ENCODE measurements around the gene TRAF3.

The TRAF3 gene

DNA sequence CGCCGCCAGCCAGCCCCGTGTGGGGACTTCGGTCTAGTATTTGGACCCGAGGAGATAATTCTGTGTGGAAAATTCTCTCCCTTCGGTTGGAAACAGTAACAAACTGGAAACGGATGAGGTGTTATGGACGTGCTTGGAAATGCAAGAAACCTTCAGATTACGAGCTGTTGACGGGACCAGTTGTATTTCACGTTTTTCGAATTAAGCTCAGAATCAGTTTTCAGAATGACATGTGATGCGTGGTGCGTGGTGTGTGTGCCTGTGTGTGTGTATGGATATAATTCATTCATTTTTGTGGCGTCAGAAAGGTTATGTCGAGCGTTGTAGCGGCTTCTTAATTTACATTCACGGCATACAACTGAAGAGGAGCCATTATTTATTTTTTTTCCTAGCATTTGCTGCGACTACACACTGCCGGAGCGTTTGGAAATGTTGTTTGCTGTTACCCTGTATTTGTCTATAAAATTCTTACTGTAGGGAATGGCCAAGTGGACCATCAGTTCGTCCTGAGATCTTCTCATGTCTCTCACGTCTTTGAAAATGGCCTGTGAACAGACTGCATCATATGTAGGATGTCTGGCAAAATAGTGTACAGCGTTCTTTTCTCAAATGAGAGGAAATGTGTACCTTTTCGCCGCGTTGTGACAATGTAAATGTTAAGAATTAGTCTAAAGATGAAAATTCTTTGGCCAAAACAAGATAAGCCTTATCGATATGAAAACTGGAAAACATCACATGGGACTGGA lies 1.3 kb downstream of the TRAF3 start:
- no peak for FAIRE-seq

DNA sequence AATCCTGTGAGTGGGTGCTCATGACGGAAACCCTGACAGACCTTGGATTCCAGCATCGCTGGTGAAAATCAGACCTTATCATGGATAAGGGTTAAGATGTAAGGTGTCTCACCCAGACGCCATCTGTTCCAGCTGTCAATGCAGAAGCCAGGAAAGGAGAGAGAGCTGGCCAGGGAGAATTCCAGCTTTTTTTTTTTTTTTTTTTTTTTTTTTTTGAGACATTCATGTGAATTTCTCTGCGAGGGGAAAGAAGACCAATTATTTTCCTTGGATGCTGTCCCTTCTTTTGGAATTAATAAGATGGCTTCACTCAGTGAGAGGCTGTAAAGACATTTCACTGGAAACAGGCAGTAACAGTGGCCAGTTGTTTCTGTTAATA lies 1.8 kb downstream of the TRAF3 start:
- no peak for FAIRE-seq

DNA sequence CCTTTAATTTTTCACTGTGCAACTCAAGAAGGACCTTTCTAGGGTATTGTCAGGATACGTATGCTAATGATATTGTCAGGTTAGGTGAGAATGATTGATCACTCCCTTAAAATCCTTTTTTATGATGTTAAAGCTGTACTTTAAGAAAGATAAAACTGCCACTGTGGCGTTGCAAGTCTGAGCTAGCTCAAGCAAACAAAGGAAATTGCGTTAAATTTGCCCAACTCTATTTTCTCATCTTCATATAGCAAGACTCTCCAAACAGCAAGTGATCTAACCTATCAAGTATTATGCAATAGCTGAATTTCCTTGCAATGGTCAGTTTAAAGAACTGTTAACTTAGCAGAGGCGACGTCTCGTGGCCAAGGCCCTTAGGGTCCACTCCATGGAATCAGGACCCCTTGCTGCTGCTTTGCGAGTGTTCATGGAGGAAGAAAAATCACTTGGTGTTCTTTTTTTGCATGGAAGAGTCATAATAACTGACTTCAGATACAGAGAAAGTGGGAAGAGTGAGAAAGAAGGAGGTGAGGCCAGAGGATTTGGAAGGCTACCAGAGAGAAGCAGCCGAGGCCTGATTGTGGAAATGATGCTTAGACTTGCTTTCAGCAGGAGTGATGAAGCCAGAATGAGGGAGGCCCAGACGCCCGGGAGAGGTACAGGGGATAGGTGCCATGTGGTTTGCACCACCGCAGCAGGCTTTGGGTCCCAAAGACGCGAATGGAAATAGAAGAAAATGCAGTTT lies 2.5 kb downstream of the TRAF3 start:
- no peak for FAIRE-seq

DNA sequence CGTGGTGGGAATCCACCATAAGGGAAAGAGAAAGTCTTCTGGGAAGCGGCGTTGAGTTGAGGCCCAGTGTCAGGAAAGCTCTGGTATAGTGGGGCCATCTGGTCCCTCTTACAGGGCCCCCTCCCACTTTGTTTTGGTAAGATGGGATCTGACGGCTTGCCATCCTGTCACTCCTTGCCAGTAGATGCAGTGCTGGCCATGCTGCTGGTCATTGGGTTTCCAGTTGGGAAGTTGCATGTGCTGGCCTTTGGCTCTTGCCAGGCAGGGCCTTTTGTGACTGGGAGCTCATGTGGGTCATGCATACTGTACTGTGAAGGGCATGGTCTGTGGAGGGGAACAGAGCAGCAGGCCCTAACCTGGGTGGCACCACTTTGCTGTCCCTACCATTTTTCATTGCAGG lies 3.8 kb downstream of the TRAF3 start:
- FAIRE-seq, result no peak

DNA sequence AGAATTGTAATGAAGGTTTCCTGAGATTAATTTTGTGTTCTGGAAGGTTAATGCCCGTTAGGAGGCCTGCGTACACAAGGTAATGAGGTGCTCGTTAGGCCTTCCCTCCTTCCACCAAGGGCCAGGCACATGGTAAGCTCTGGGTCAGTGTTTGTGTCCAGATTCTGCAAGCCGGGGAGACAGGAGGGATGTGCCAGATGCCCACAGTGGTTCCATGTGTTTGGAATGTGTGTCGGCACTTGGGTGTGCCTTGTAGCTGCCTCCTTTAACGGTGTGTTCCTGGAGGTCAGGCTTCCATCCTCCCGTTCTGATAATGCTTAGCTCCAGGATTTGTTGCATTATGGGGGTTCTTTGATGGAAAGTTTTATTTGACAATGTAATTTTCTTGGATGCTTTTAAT lies 5.7 kb downstream of the TRAF3 start:
- FAIRE-seq, result no peak

DNA sequence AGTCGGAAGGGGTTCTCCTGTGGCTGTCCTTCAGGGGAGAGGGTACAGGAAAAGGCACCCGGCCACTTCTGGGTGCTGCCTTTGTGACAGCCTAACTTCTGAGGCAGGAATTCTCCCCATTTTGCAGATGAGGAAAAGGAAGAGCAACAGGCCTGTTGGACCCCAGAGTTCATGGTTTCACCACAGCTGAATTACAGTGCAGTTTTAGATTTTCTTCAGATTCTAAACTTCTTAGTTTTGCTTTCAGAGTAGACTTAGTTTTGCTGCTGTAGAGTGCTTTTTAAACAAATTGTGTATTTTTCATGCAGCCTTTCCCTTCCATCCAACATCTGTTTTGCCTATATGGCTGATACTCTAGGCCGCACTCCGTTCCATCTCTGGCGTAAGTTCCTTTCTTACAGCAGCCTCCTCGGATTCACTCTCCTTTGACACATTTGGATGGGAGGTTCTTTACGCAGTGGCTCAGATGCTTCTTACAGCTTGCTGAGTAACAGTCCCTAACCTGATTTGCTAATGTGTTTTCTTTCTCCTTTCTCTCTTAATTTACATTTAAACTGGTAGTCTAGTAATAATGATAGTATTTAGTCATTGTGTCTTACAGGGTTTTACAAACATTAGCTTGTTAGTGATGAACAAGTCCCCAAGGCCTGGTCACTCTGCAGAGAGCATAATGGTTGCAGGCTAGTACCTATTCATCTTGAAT lies 7.8 kb downstream of the TRAF3 start:
- FAIRE-seq, result no peak

DNA sequence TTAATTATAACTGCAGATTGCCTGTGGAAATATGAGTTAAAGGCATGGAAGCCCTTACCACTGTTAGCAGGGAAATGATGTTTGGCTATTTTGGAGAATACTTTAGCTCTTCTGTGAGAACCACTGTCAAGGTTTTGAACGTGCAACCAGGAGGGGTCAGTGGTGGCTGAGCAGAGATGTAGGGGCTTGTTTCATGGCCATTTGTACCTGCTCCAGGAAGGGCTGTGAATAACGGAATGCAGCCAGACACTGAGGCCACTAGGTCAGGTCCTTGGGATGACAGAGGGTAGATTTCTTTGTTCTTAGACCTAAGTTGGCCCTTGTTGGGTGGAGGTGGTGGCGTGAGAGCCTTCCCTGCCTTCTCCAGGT lies 8.3 kb downstream of the TRAF3 start:
- no peak for FAIRE-seq

DNA sequence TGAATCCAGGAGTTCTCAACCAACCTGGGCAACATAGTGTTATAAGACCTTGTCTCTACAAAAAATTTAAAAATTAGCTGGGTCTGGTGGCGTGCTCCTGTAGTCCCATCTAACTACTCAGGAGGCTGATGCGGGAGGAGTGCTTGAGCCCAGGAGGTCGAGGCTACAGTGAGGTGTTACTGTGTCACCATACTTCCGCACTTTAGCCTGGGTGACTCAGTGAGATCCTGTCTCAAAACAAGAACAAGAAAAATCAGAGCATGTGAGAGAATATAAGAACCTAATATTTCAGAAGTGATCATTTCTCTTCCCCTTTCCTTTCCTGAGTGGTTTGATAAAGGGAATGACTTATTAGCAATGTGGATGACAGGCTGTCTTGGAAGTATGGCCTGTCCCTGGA lies 9.5 kb downstream of the TRAF3 start:
- FAIRE-seq, result no peak

DNA sequence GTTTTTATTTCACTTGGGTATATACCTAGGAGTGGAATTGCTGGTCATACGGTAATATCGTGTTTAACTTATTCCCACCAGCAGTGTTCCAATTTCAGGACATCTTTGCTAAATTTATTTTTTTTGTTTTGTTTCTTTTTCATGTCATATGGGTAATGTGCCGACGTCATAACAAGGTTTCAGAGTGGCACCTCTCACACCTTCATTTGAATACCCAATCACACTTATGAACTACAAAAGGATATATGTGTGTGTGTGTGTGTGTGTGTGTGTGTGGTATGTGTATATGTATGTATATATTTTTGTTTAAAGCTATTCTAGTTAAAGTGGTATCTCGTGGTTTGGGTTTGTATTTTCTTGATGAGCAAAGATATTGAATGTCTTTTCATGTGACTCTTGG lies 12.1 kb downstream of the TRAF3 start:
- no peak for FAIRE-seq

DNA sequence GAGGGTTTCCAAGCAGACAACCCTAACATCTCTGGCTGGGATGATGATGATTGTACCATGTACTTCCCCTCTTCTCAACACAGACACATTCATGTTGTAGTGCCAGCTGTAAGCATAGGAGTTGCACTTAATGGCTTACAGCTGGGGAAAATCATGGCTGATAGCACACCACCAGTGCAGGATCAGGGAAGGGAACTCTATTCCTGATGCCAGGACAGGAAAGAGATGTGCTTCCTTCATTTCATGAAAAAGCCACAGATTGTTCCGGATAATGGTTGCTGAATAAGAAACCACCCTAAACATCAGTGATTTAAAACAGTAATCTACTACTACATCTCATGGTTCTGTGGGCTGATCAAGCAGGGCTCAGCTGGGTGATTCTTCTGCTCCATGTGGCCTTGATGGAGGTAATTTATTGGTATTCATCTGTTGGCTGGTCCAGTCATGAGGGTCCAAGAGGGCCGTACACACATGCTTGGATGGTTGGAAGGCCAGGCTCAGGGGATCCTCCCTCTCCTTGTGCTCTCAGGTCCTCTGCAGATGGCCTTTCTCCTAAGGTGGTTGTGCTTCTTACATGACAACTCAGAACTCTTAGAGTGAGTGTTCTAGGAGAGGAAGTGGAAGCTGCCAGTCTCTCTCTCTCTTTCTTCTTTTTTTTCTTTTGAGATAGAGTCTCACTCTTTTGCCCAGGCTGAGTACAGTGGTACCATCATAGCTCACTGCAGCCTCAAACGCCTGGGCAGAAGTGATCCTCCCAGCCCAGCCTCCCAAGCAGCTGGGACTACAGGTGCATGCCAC lies 16.5 kb downstream of the TRAF3 start:
- no peak for FAIRE-seq

DNA sequence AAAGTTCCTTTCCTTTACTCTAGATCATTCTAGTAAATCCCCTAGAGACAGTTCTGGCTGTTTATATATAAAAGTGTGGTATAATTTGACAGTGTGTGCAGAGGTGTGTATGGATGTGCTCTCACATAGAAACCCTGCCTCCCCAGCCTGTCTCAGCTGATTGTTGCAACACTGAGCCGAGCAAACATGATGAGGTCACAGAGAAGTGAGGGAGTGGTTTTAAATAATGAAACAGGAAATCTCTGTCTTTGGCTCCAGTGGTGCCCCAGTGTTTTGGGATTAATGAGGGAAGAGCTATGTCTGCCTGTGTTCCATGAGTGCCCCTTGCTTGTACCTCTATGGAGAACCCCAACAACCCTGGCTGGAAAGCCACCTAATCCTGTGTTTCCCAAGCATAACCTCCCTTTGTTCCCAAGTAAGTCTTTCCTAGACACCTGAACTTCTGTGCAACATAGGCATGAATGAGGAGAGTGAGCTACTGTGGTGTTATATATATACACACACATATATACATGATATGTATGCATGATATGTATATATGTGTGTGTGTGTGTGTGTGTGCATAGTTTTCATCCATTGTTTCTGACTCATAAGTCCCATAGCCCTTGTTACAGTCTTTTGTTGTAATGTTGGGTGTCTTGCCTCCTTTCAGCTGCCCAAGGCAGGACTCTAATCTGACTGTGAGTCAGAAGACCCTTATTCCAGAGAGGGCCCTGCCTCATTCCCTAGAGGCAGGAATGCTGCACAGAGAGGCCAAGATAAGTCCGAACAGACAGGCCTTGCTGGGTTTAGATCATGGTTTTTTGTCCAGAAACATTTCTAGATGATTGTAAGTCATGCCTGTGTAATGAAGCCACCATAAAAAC lies 18.0 kb downstream of the TRAF3 start:
- no peak for FAIRE-seq

DNA sequence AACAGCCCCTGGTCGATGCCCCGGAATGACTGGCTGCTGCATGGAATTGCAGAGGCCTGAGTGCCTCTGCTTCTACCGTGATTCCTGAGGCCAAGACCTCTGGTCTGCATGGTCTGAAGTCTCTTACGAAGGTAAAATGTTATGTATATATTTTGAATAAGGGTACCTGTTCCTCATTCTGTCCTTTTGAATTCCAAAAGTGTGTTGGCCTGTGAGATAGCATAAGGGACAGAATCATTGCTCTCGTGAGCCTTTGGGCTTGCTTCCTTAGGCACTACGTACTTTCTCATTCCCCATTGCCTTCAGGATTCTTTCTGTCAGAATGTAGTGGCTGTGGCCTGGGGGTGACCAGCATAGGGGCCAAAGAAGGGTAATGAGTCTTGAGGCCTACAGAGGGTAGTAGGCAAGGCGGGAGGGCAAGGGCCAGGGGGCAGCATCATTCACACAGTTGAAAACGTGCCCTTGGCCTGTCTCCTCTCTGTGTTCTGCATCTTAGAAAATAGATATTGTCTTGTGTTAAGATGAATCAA lies 19.5 kb downstream of the TRAF3 start:
- FAIRE-seq, result no peak

DNA sequence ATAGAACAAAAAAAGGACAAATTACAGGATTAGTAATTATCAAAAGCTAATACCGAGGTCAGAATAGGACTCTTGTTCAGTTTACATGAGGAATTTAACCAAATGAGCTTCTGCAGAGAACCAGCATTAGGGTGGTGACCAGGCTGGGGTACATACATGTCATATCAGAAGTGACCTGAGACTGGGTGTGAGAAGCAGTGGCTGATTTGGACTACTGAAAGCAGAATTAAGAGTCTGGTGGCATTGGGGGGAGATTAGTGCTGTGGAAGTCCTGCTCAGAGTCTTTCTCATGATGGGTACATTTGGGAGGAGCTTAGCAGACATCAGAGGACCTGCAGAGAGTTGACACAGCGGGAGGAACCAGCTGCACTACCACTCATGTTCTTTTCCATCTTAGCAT lies 21.7 kb downstream of the TRAF3 start:
- no peak for FAIRE-seq

DNA sequence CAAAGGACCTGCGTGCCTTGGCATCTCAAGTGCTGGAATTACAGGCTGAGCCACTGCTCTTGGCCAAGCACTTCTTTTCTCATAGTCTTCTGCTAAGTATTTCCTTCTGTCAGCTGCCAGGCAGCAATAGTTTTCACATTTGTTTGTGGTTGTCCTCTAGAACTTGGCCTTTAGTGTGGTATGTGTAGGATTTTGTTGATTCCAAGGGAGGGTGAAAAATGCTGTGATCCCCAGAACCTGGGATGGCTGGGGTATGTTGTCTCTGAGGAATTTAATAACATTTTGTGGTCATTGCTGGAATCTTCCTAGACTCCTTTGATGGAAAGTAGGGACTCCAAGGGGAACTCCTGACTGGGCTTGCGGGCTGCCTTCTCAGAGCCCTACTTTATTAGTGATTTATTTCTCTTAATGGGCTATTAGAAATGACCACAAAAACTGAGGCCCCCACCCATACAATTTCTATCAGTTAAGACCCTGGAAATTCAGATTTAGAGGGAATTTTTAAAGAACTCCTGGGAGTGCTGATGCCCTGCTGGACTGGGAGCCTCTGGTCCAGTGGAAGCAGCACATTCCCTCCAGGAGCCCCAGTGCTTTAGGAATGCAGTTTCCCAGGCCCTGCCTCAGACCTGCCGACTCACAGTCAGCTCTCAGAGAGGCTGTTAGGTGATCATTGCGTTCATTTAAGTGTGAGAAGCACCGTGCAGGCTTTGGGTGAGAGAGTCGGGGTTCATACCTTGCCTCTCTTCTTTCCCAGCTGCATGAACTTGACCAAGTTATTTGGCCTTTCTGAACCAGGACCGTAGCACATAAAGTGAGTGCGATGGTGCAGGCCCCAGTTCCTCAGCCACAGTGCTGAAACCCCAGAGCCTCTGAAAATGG lies 22.7 kb downstream of the TRAF3 start:
- FAIRE-seq, result no peak

DNA sequence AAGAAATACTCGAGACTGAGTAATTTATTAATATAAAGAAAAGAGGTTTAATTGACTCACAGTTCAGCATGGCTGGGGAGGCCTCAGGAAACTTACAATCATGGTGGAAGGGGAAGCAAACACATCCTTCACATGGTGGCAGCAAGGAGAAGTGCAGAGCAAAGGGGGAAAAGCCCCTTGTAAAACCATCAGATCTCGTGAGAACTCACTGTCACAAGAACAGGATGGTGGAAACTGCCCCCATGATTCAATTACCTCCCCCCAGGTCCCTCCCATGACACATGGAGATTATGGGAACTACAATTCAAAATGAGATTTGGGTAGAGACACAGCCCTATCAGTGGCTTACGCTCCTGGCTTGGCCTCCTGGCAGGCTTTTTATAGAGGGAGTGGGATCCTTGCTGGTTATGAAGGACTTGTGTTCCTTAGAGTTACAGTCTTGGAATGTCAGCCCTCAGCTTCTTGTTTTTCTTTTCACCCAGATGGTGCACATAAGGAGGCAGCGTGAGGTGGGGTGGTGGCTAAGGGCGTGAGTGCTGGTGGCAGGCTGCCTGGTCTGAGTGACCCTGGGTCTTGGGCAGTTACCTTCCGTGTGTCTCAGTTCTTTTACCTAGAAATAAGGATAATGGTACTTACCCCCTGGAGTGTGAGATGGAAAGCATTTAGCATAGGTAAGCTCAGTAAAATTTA lies 25.7 kb downstream of the TRAF3 start:
- FAIRE-seq, result no peak

DNA sequence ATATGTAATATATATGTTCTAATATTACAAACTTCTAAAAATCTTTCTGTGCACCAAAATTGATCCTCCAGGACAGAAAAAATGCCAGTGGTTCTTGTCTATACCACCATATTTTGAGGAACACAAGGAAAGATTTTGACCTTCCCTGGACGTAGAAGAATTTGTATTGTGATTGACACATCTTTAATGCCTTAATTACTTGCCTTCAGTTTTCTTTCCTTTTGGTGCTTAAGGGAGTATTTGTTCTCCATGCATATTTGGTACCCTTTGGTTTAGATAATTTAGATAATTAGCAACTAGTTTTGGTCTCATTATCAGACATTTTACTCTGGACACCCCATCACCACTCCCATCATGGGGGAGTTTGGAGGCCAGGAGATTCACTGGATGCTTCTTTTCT lies 27.6 kb downstream of the TRAF3 start:
- FAIRE-seq, result no peak

DNA sequence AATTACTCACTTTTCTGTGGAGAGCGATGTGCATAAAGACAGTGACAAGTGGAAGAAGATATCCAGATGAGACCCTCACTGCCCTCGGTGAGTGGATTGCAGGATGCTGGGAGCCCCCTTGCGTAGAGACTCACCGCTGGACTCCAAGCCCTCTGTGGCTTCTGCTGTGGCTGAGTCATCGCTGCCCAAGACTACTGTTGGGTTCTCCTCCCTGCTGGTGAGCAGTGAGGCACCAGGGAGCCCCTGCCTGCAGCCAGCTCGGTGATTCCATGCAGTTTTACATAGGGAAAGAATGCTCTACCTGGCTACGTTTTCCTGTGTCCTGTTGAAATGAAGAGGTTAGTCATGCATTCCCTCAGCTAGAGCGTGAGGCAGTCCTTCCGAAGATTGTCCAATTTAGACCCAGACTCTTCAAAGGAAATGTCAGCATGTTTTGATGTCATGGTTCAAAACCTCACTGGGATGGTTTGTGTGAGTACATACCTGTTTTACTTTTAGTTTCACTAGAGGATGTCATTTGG lies 28.2 kb downstream of the TRAF3 start:
- no peak for FAIRE-seq

DNA sequence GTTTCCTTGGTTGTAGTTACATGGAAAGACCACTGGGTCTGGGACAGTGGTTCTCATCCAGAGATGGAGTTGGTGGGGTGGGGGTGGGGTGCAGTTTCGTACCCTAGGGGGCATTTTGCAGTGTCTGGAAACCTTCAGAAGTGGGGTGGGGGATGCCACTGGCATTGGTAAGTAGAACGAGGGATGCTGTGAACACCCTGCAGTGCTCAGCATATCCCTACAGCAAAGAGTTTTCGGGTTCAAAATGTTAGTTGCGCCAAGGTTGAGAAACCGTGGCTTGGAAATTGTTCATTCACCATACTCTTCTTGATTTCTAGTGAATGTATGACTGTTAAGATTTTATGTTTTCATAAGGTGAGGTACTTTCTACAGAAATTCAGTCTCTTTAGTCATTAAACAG lies 28.7 kb downstream of the TRAF3 start:
- no peak for FAIRE-seq

DNA sequence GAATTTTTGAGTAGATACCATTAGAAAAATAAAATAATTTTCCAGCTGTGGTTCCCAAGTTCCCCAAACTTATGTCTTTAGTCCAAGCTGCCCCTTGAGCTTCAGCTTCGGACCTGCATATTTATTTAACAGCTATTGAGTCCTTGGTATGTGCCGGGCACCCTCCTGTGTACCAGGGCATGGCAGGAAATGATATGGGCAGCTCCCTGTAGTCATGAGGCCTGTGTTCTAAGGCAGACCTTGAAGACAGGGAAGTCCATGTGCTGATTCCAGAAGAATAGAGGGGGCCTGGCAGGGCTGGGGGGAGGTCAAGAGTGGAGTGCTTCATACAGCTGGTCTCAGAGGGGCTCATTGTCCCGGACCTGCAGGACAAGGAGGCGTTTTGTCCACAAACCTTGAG lies 29.2 kb downstream of the TRAF3 start:
- no peak for FAIRE-seq

DNA sequence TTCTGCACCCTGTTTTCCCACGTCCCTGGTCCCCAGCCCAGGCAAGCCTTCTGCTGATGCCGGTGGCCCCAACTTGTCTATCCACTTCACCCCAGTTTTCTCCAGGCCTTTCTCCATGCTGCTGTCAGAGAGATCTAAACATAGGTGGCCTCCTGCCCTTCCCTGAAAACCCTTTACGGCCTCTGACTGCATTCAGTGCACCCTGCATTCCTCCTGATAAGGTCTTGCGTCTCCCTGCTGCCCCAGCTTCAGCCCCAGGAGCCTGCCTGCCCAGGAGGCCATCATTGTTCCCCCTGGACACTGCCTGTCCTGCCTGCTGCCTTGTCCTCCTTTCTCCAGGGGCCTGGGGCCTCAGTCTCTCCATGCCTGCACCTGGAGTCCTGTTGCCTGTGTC lies 29.8 kb downstream of the TRAF3 start:
- no peak for FAIRE-seq

All from G401.6 (cell line).